ENCODE data around the gene CXorf49B.
"Not testable (repeated sequence)": the region's sequence is repeated elsewhere in the genome, so short reads cannot be mapped to it uniquely, and the experiment has no call there.

The CXorf49B gene

DNA sequence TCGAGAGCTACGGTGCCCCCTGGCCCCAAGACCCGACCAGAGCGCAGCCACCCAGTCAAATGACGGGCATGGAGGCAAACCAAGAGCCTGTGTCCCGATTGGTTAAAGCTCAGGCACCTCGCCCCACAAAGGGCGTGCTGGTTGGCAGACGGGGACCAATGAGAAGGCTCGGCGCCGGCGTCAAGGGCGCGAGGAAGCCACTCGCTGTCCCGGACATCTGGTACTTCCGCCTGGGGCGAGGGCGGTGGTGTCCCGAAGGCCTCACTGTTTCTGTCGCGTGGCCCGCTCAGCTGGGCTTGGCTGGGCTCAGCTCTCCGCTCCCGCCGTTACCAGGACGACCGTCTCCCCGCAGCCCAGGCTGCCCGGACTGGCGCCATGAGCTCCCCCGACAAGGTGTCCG is at the start of gene CXorf49B:
TSS of gene CXorf49B (plus strand) at position 301 of the 400 bp plus-strand sequence. CDS start at position 376, 75 bp downstream.
- FAIRE-seq, result not testable (repeated sequence)

GRCh38 chrX:71714064-71714463 is 49.1 kb upstream of the CXorf49B start:
- not testable (repeated sequence) for FAIRE-seq

GRCh38 chrX:71715551-71715950 is 47.6 kb upstream of the CXorf49B start:
- not testable (repeated sequence) for FAIRE-seq

GRCh38 chrX:71716323-71716722 is 46.8 kb upstream of the CXorf49B start:
- FAIRE-seq, result not testable (repeated sequence)

GRCh38 chrX:71718185-71718584 is 45.0 kb upstream of the CXorf49B start, which contains the start of gene CXorf49:
TSS of gene CXorf49 (minus strand) at chrX:71718285. CDS start at chrX:71718151, 134 bp downstream.
- FAIRE-seq, result not testable (repeated sequence)

- FAIRE-seq, result not testable (repeated sequence)
Measured at GRCh38 chrX:71719195-71719594, 44.0 kb upstream of the CXorf49B start.

DNA sequence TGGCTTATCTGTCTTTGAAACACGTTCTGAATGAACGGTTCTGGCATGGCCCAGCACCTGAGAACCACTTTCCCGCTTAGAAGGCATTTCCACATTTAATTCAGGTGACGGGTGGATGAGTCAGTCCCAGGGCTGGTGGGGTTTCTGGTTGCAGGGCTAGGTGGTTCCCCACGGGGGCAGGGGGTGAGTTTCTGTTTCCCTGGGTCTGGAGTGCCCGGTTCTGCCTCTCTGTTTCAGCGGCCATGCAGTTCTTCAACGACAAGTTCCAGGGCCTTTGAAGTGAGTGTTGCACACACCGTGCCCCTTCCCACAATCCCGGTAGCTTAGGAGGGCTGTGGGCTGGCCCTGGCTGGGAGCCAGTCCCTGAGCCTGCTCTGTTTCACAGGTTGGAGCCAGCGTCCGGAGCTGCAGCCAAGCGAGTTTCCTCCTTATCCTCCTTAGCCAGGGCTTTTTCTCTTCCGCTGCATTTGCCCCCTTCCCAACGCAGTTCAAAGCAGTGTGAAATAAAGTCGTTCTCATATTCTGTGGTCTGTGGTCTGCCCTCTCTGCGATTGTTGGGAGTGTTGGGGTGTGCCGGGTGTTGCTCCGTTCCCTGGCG is 42.8 kb upstream of the CXorf49B start:
- FAIRE-seq, result not testable (repeated sequence)

DNA sequence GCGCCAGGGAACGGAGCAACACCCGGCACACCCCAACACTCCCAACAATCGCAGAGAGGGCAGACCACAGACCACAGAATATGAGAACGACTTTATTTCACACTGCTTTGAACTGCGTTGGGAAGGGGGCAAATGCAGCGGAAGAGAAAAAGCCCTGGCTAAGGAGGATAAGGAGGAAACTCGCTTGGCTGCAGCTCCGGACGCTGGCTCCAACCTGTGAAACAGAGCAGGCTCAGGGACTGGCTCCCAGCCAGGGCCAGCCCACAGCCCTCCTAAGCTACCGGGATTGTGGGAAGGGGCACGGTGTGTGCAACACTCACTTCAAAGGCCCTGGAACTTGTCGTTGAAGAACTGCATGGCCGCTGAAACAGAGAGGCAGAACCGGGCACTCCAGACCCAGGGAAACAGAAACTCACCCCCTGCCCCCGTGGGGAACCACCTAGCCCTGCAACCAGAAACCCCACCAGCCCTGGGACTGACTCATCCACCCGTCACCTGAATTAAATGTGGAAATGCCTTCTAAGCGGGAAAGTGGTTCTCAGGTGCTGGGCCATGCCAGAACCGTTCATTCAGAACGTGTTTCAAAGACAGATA is 2.4 kb upstream of the CXorf49B start:
- FAIRE-seq, result not testable (repeated sequence)

GRCh38 chrX:71764832-71765231 is 1.7 kb downstream of the CXorf49B start:
- FAIRE-seq, result not testable (repeated sequence)

DNA sequence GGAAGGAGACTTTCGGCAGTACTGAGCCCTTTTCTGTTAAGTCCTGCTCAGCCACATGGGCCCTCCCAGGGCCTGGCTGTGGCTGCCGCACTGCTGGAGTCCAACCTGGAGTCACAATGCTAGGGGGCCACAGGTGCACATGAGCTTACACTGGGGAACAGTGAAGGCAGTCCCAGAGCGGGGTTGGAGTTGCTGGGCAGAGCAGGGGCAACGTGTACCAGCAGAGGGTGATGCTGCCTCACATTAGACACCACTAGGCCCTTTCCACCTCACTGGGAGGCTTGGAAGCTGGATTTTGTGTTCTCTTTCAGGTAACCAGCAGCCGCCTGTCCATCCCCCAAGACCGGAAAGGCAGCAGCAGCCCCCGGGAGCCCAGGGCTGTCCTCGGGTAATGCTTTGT is 2.5 kb downstream of the CXorf49B start:
- FAIRE-seq, result not testable (repeated sequence)

DNA sequence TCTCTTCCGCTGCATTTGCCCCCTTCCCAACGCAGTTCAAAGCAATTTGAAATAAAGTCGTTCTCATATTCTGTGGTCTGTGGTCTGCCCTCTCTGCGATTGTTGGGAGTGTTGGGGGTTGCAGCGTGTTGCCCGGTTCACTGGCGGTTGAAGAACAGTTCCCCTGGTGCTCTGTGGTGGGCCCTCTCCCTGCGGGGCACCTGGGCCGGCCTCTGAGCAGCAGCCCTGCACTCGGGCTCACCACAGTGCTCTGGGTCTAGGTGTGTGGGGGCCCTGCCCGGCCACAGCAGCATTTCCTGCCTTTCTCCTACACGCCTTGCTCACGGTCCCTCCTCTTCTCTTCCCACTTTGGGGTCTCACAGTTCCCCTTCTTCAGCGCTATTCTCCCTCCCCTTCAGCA is 4.0 kb downstream of the CXorf49B start:
- not testable (repeated sequence) for FAIRE-seq

DNA sequence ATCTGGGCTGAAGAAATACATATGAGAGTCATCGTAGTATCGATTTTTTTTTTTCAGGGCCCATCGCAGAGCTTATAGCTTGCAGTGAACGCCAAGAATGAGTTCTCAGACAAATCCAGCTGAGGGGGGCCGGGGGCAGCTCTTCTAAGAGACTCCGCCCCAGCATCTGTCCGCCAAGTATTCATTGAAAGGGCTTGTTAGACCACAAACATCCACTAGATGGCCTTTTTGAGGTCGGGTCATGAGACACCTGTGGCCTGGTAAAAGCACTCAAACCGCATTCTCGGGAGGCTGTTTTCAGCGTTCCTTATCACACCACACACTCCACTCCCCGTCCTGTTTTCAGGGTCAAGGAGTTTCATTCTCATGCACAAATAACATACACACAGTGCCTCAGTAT is 15.2 kb downstream of the CXorf49B start:
- FAIRE-seq, result not testable (repeated sequence)

- not testable (repeated sequence) for FAIRE-seq
Measured at GRCh38 chrX:71782225-71782949, 19.2 kb downstream of the CXorf49B start.

DNA sequence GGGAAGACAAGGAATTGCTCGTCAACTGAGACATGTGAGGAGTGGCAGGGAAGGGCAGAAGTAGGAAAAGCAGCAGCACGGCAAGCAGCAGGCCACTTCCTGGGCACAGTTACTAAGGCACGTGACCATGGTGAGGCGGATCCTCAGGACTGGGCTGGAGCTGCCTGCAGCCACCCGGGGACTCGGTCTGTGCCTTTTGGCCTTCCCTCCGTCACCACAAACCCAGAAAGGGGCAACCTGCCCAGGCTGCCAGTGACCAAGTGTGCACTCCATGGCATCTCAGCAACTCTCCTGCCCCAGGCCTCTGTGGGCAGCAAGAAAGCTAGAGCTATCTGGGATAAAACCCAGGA is 19.8 kb downstream of the CXorf49B start:
- FAIRE-seq, result not testable (repeated sequence)

GRCh38 chrX:71783569-71784347 is 20.6 kb downstream of the CXorf49B start:
- FAIRE-seq, result not testable (repeated sequence)

DNA sequence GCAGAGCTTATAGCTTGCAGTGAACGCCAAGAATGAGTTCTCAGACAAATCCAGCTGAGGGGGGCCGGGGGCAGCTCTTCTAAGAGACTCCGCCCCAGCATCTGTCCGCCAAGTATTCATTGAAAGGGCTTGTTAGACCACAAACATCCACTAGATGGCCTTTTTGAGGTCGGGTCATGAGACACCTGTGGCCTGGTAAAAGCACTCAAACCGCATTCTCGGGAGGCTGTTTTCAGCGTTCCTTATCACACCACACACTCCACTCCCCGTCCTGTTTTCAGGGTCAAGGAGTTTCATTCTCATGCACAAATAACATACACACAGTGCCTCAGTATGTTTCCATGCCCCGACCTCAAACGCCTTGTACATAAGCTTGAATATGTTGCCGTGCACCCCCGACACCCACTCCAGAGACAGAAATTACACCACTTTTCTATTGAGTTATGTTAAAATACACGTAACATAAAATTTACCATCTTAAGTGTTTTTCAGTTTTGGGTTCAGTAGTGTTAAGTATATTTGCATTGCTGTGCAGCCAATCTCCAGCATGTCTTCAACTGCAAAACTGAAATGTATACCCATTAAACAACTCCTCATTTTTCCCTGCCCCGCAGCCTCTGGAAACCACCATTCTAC is 21.3 kb downstream of the CXorf49B start:
- not testable (repeated sequence) for FAIRE-seq

DNA sequence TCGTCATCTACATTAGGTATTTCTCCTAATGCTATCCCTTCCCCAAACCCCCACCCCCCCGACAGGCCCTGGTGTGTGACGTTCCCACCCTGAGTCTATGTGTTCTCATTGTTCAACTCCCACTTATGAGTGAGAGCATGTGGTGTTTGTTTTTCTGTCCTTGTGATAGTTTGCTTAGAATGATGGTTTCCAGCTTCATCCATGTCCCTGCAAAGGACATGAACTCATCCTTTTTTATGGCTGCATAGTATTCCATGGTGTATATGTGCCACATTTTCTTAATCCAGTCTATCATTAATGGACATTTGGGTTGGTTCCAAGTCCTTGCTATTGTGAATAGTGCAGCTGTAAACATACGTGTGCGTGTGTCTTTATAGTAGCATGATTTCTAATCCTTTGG is 43.3 kb downstream of the CXorf49B start:
- not testable (repeated sequence) for FAIRE-seq

GRCh38 chrX:71809886-71810285 is 46.7 kb downstream of the CXorf49B start:
- FAIRE-seq, result no peak

GRCh38 chrX:71814123-71814912 is 51.2 kb downstream of the CXorf49B start:
- no peak for FAIRE-seq

GRCh38 chrX:71815121-71815905 is 52.2 kb downstream of the CXorf49B start:
- no peak for FAIRE-seq

DNA sequence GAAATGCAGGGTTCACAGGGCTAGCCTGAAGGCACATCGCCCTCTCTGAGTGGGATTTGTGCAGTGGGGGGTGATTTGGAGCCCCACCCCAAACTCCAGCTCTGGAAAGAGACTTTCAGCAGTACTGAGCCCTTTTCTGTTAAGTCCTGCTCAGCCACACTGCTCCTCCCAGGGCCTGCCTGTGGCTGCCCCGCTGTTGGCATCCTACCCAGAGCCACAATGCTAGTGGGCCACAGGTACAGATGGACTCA is 52.7 kb downstream of the CXorf49B start:
- FAIRE-seq, result no peak

Measured in islet of Langerhans (tissue), 1 donor.